Breast epithelium (tissue), 4 donors: ENCODE measurements around the gene FAM78B. TPM values are rescaled to one million over a fixed set of nuclear protein-coding genes. Genes with fewer than 3 reads are reported as not detected.

ENCODE experiments used
- DNase-seq, 2 donors: peaks; one replicate each; pipeline ENCODE4 v3.0.0-alpha.2; 2019; ENCODE audit warnings: low spot score in 2 of 2
- H3K27ac ChIP-seq, 2 donors: fragments of 200-600 bp; sonication (generic) in 1 of 2; one replicate each; pipeline ENCODE4 v1.5.1; 2016 to 2019; ENCODE audit warnings: mild to moderate bottlenecking in 1 of 2
- H3K27me3 ChIP-seq, 2 donors: fragments of 200-600 bp; sonication (generic) in 1 of 2; one replicate each; pipeline versions ENCODE4 v1.5.1 to v1.6.0; 2017 to 2019; ENCODE audit warnings: control low read depth in 1 of 2, mild to moderate bottlenecking in 1 of 2
- H3K36me3 ChIP-seq: fragments of 200-600 bp; one replicate; pipeline ENCODE4 v1.5.1; 2019
- H3K4me1 ChIP-seq, 2 donors: fragments of 200-600 bp; sonication (generic); one replicate each; pipeline ENCODE4 v1.5.1; 2016 to 2019; ENCODE audit warnings: control low read depth in 1 of 2
- H3K4me3 ChIP-seq, 3 donors: fragments of 200-600 bp; sonication (generic); 1 replicate in 2 of 3; 2 replicates in 1 of 3; pipeline ENCODE4 v1.5.1; 2016 to 2019; ENCODE audit warnings: mild to moderate bottlenecking in 3 of 3, moderate library complexity in 2 of 3
- H3K9me3 ChIP-seq, 2 donors: fragments of 200-600 bp; sonication (generic) in 1 of 2; one replicate each; pipeline ENCODE4 v1.5.1; 2016 to 2019; ENCODE audit warnings: control low read depth in 1 of 2
- CTCF ChIP-seq, 3 donors: fragments of 450-650 bp; IDR thresholded peaks; one replicate each; pipeline ENCODE4 v1.5.1; 2016 to 2017; ENCODE audit warnings: antibody characterized with exemption in 3 of 3, mild to moderate bottlenecking in 3 of 3, moderate library complexity in 3 of 3
- POLR2A ChIP-seq: fragments of 450-650 bp; IDR thresholded peaks from one replicate; pipeline ENCODE4 v1.6.1; 2016; ENCODE audit warnings: antibody characterized with exemption, mild to moderate bottlenecking, moderate library complexity
- POLR2AphosphoS5 ChIP-seq, 3 donors: sonication (generic); formaldehyde crosslinking; IDR thresholded peaks; one replicate each; pipeline ENCODE4 v1.6.1; 2017; ENCODE audit warnings: antibody characterized with exemption in 3 of 3
- intact Hi-C: fragments of 100-400 bp; cut with DNase I; formaldehyde crosslinking; loops from one replicate; pipeline ENCODE4 v1.15.1; 2023; ENCODE audit warnings: low total_unique reads
- total RNA-seq, 3 donors: library from RNA; depleted of rRNA; stranded (reverse); fragments of >200 nt; gene quantifications; one replicate each; pipeline ENCODE4 v1.1.0, GENCODE V29; 2016

The FAM78B gene
- total RNA-seq, 3 donors from 2014 or later = 0.98 to 3.2 (median 1.2) TPM

- TF ChIP-seq POLR2AphosphoS5 (IDR thresholded peaks at IDR 0.05) (no peak), POLR2A (no peak), CTCF (IDR thresholded peaks at IDR 0.05) (no peak)
- no peak overlapping the region for H3K4me3 ChIP-seq
- no peaks in the 10 kb centered on the region for H3K36me3 ChIP-seq
- DNase-seq = no peak
- no peaks in the 10 kb centered on the region for H3K4me1 ChIP-seq
- intact Hi-C loops = no loop called here
- H3K9me3 ChIP-seq = no peaks in the 10 kb centered on the region
- H3K27ac ChIP-seq = no peak overlapping the region
- no peaks in the 10 kb centered on the region for H3K27me3 ChIP-seq
Measured at GRCh38 chr1:166133857-166134256, 32.9 kb downstream of the FAM78B start.

GRCh38 chr1:166133276-166133841, 33.4 kb downstream of the FAM78B start:
- TF ChIP-seq POLR2AphosphoS5 (IDR thresholded peaks at IDR 0.05) (no peak), CTCF (IDR thresholded peaks at IDR 0.05) (no peak), POLR2A (no peak)
- H3K4me1 ChIP-seq = no peaks in the 10 kb centered on the region
- intact Hi-C loops = no loop called here

GRCh38 chr1:166132496-166132895, 34.3 kb downstream of the FAM78B start:
- Histone ChIP-seq H3K4me3 (no peak overlapping the region), H3K27ac (no peak overlapping the region), H3K36me3 (no peaks in the 10 kb centered on the region), H3K27me3 (no peaks in the 10 kb centered on the region), H3K9me3 (no peaks in the 10 kb centered on the region), H3K4me1 (no peaks in the 10 kb centered on the region)
- DNase-seq = no peak
- TF ChIP-seq POLR2A (no peak), POLR2AphosphoS5 (IDR thresholded peaks at IDR 0.05) (no peak), CTCF (IDR thresholded peaks at IDR 0.05) (no peak)
- intact Hi-C loops = no loop called here

More at GRCh38 chr1:166133276-166133841, 33.4 kb downstream of the FAM78B start:
- H3K36me3 ChIP-seq = no peaks in the 10 kb centered on the region
- no peaks in the 10 kb centered on the region for H3K9me3 ChIP-seq
- H3K4me3 ChIP-seq = no peak overlapping the region
- H3K27me3 ChIP-seq = no peaks in the 10 kb centered on the region
- DNase-seq = no peak
- no peak overlapping the region for H3K27ac ChIP-seq

GRCh38 chr1:166129006-166129405, 37.8 kb downstream of the FAM78B start:
- Histone ChIP-seq H3K36me3 (no peaks in the 10 kb centered on the region), H3K27ac (no peak overlapping the region), H3K4me3 (no peak overlapping the region), H3K27me3 (no peaks in the 10 kb centered on the region), H3K9me3 (no peaks in the 10 kb centered on the region), H3K4me1 (no peaks in the 10 kb centered on the region)
- DNase-seq = no peak
- intact Hi-C loops = no loop called here
- TF ChIP-seq POLR2A (no peak), POLR2AphosphoS5 (IDR thresholded peaks at IDR 0.05) (no peak), CTCF (IDR thresholded peaks at IDR 0.05) (no peak)

GRCh38 chr1:166128195-166128594, 38.6 kb downstream of the FAM78B start:
- intact Hi-C loops = no loop called here
- TF ChIP-seq POLR2A (no peak), POLR2AphosphoS5 (IDR thresholded peaks at IDR 0.05) (no peak), CTCF (IDR thresholded peaks at IDR 0.05) (no peak)

More at GRCh38 chr1:166128195-166128594, 38.6 kb downstream of the FAM78B start:
- DNase-seq = no peak
- H3K27ac ChIP-seq = no peak overlapping the region
- no peaks in the 10 kb centered on the region for H3K27me3 ChIP-seq
- no peaks in the 10 kb centered on the region for H3K9me3 ChIP-seq
- H3K4me1 ChIP-seq = no peaks in the 10 kb centered on the region
- no peak overlapping the region for H3K4me3 ChIP-seq
- H3K36me3 ChIP-seq = no peaks in the 10 kb centered on the region
